Uterus (tissue), 4 donors: ENCODE measurements around the gene CERS6. TPM values are rescaled to one million over a fixed set of nuclear protein-coding genes. Genes with fewer than 3 reads are reported as not detected.

Experiments used
- DNase-seq, 2 donors: peaks; one replicate each; pipeline ENCODE4 v3.0.0-alpha.2; 2019 to 2020
- H3K27ac ChIP-seq, 2 donors: fragments of 200-600 bp; sonication (generic); 1 replicate in 1 of 2; 2 replicates in 1 of 2; pipeline ENCODE4 v1.5.1; 2016 to 2018
- H3K27me3 ChIP-seq, 2 donors: fragments of 200-600 bp; sonication (generic); one replicate each; pipeline ENCODE4 v1.5.1; 2018 to 2019; ENCODE audit warnings: control low read depth in 1 of 2
- H3K36me3 ChIP-seq, 2 donors: fragments of 200-600 bp; sonication (generic); one replicate each; pipeline ENCODE4 v1.5.1; 2019; ENCODE audit warnings: control low read depth in 1 of 2
- H3K4me1 ChIP-seq, 2 donors: fragments of 200-600 bp; sonication (generic); one replicate each; pipeline ENCODE4 v1.5.1; 2018 to 2019; ENCODE audit warnings: control low read depth in 1 of 2
- H3K4me3 ChIP-seq, 2 donors: fragments of 200-600 bp; sonication (generic); 1 replicate in 1 of 2; 2 replicates in 1 of 2; pipeline ENCODE4 v1.5.1; 2018 to 2019; ENCODE audit warnings: mild to moderate bottlenecking in 1 of 2
- H3K9me3 ChIP-seq, 2 donors: fragments of 200-600 bp; sonication (generic); one replicate each; pipeline ENCODE4 v1.5.1; 2019; ENCODE audit warnings: control low read depth in 1 of 2
- CTCF ChIP-seq, 4 experiments: fragments of 200-600 bp in 2 of 4; fragments of 450-650 bp in 2 of 4; sonication (generic) in 2 of 4; IDR thresholded peaks; one replicate each; pipeline ENCODE4 v1.5.1; 2016 to 2019; ENCODE audit warnings: antibody characterized with exemption in 4 of 4, mild to moderate bottlenecking in 2 of 4, moderate library complexity in 1 of 4
- POLR2A ChIP-seq, 2 donors: fragments of 450-650 bp; IDR thresholded peaks; one replicate each; pipeline ENCODE4 v1.6.1; 2016; ENCODE audit warnings: antibody characterized with exemption in 2 of 2, mild to moderate bottlenecking in 1 of 2, moderate library complexity in 1 of 2
- intact Hi-C: fragments of 100-400 bp; cut with DNase I; formaldehyde crosslinking; loops from one replicate; pipeline ENCODE4 v1.15.1; 2023; ENCODE audit warnings: low total_unique reads
- total RNA-seq, 4 donors: library from RNA; depleted of rRNA in 3 of 4; stranded (reverse); fragments of >200 nt in 3 of 4; gene quantifications; one replicate each; pipeline versions ENCODE4 v1.1.0 to v1.2.4, GENCODE V29; 2014 to 2023
- donor health status: DM: yes; HTN: yes; CAD: no.

CERS6 gene
- total RNA-seq, 4 donors from 2014 or later = 20.0 to 47.2 (median 26.6) TPM

- H3K9me3 ChIP-seq = no peaks in the 10 kb centered on the region
- no peaks in the 10 kb centered on the region for H3K4me1 ChIP-seq
- no peak overlapping the region for H3K4me3 ChIP-seq
- no peaks in the 10 kb centered on the region for H3K27me3 ChIP-seq
- TF ChIP-seq POLR2A (IDR thresholded peaks at IDR 0.05) (no peak), CTCF (IDR thresholded peaks at IDR 0.05) (no peak)
- no peaks in the 10 kb centered on the region for H3K36me3 ChIP-seq
- H3K27ac ChIP-seq = no peak overlapping the region
- intact Hi-C loops = no loop called here
- no peak for DNase-seq
These were observed 358.0 kb downstream of the CERS6 start for GRCh38 chr2:168814046-168814445.

GRCh38 chr2:168814939-168815907 lies 359.2 kb downstream of the CERS6 start:
- TF ChIP-seq POLR2A (IDR thresholded peaks at IDR 0.05) (no peak), CTCF (IDR thresholded peaks at IDR 0.05) (no peak)
- H3K4me1 ChIP-seq = no peaks in the 10 kb centered on the region
- H3K9me3 ChIP-seq = no peaks in the 10 kb centered on the region
- intact Hi-C loops = no loop called here
- H3K36me3 ChIP-seq = no peaks in the 10 kb centered on the region
- H3K4me3 ChIP-seq = no peak overlapping the region
- H3K27me3 ChIP-seq = no peaks in the 10 kb centered on the region
- no peak for DNase-seq
- no peak overlapping the region for H3K27ac ChIP-seq

DNA sequence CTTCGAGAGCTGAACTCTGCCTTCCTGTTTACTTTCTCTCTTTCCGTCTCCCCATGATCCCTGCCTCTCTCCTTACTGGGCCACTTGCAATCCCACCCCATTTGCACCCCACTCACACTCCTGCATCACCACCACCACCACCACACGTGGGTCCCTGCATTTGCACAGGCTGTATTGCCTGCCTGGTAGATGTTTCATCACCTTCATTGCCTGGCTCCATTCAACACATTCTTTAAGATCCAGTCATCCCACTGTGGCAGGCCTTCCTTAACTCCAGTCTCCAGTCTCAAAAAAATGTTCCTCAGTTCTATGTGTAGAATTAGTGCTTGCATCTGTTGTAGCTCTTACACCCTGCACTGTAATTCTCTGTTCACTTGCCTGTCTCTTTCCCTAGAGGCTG lies 360.3 kb downstream of the CERS6 start:
- H3K4me1 ChIP-seq = no peaks in the 10 kb centered on the region
- DNase-seq = no peak
- H3K36me3 ChIP-seq = no peaks in the 10 kb centered on the region
- no peaks in the 10 kb centered on the region for H3K27me3 ChIP-seq
- TF ChIP-seq CTCF (IDR thresholded peaks at IDR 0.05) = no peak
- no peak for TF ChIP-seq POLR2A (IDR thresholded peaks at IDR 0.05)
- intact Hi-C loops = no loop called here
- no peaks in the 10 kb centered on the region for H3K9me3 ChIP-seq
- no peak overlapping the region for H3K4me3 ChIP-seq
- H3K27ac ChIP-seq = no peak overlapping the region

GRCh38 chr2:168819050-168819715 lies 363.1 kb downstream of the CERS6 start:
- intact Hi-C loops = no loop called here
- Histone ChIP-seq H3K27me3 (no peaks in the 10 kb centered on the region), H3K27ac (no peak overlapping the region), H3K36me3 (no peaks in the 10 kb centered on the region), H3K4me3 (no peak overlapping the region), H3K9me3 (no peaks in the 10 kb centered on the region), H3K4me1 (no peaks in the 10 kb centered on the region)
- TF ChIP-seq POLR2A (IDR thresholded peaks at IDR 0.05) (no peak), CTCF (IDR thresholded peaks at IDR 0.05) (no peak)
- no peak for DNase-seq
